Stimulated activated CD4-positive, alpha-beta T cell treated with anti-CD3 and anti-CD28 coated beads, Interleukin-15, amount 100 ng/mL, for 48 hours (primary cell): ENCODE results near the gene NCKAP5.

ENCODE experiments used
- DNase-seq, 2 donors: peaks; one replicate each; pipeline ENCODE4 v3.0.0-alpha.2; 2020; ENCODE audit warnings: low read depth in 2 of 2

Gene NCKAP5

DNA sequence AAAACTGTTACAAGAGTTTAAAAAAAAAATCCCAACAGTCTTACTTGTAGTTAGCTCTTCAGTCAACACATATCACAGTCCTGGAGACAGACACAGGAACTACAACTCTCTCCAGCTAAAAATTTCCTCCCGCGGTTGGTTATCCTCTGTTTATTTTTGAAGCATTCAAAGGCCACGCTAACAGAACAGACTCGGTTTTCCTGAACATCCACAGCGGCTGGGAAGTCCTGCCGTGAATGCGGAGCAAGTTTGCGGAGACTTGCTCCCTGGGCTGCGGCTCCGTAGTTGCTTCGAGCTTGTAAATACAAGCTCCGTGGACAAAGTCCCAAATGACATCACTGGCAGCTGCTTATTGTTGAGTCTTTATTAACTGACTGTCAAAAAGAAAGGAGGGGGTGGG, at the start of gene NCKAP5:
NCKAP5 (minus strand) TSS at position 292 of the 400 bp plus-strand sequence. CDS start 50,937 bp downstream, outside the sequence.
- DNase-seq = no peak

DNA sequence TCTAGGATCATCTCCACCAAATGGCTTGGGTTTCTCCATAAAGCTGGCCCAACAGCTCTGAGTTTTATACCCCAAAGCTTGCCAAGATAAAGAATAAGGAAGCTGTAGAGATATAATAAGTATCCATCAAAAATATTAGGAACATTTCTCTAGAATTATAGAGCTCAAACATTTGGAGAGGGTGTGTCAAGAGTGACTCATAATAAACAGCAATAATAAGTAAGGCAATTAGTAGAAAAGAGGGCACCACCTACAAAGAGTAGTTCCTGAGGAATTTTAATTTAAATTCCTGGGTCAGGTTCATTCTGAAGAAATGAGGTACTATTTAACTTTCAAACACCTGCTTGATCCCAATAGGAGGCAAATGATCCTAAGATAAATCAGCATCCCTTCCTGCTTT, 41.4 kb upstream of the NCKAP5 start:
- no peak for DNase-seq

DNA sequence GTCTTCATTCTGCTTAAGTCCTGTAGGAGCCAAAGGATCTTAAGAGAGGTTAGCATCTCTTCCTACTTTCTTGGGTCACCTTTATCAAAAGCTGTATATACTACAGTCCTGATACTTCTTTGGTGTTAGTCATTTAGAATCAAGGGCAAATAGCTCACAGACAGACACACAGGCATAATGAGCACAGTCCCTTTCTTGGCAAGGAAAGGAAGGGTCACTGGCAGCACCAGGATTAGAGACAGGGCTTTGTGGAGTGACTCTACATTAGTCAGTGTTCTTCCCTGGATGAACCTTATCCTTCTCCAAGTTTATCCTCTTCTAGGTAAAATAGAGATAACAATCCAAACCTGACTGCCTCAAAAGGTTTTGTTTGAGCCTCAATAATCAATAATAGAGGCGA, 40.0 kb upstream of the NCKAP5 start:
- no peak for DNase-seq

DNA sequence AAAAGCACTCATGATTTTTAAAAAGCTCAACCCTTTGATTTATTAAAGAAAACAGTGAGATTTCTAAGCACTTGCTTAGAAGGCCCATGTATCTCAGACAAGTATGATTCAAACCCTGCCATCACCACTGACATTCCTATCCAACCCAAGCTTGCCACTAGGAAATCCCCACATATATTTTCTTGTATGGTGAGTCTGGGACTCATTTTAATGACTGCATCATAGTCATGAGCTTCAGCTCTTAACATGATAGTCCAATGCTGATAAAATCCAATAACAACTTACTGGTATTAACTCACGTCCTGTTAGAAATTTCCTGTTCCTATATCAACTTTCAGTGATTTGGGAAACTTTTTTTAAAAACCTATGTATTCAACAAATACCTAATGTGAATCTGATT, 39.4 kb upstream of the NCKAP5 start:
- DNase-seq = no peak

DNA sequence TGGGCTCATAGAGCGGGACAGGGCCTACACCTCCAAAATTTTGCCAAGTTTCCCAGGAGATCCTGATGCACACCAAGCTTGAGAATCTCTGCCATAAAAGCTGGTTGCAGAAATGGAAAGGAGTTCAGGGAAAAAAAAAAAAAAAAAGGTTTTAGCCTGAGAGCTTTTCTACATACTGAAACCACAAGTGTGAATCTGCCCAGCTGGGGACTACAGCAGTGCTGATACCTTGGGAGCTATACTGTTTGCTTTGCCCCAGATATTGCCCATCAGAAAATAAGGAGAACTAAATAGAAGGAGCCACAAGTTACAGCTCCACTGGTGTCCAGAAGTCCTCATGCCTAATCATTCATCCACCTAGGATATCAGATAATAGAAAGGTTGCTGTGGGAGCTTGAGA, 38.4 kb upstream of the NCKAP5 start:
- DNase-seq = no peak

DNA sequence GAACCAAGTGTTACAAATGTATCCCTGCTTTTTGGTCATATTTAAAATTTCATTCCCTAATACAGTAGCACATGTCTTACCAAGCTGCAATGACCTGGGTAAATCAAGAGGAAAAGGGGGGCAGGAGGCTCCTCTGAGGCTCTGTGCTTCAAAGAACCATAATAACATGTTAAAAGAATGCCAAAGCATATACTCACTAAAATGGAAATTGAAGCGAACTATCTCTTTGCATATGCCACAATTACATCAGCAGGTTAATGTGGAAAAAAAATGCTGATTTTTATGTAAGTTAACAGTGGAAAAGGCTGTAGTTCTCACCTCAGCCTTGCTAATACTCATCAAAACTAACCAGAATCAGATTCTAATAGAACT, 37.5 kb upstream of the NCKAP5 start:
- DNase-seq = no peak

DNA sequence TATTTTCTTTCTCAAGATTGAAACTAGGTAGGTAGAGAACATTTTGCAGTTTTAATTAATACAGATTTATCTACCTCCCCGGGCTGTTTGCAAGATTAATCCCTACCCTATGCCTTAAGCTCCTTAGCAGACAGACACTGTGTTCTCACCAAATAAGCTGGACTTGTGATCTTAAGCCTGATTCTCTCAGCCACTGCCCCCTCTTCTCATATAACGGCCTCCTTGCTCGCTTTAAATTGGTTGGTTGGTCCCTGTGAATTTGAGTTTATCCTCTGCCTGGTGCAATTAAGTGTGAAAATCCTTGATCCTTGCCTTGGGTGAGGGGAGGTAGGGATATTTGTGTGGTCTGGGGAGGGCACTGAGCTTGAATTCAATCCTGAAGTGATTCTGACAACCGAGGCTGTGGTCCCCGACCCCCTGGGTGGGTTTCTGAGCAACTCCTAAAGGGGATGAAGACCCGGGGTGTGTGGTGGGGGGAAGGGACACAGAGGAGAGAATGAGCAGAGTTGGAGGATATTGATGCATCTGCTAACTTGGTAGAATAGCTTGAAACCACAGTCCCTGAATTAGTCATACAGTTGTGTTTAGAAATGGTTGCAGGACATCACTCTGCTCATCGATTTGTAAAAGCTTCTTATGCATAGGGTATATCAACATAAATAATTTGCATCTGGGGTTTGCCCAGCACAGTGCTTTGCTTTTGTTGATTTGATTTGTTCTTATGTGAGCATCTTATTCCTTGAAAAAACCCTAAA, 36.9 kb upstream of the NCKAP5 start:
- no peak for DNase-seq

DNA sequence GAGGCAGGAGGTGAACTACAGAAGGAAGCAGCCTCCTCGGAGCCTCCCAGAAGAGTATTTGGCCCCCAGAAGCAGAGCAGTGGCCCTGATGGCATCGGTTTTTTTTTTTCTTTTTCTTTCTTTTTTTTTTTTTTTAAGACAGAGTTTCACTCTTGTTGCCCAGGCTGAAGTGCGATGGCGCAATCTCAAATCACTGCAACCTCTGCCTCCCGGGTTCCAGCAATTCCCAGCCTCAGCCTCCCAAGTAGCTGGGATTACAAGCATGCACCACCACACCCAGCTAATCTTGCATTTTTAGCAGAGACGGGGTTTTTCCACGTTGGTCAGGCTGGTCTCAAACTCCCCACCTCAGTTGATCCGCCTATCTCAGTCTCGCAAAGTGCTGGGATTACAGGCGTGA, 34.8 kb upstream of the NCKAP5 start:
- DNase-seq = no peak

DNA sequence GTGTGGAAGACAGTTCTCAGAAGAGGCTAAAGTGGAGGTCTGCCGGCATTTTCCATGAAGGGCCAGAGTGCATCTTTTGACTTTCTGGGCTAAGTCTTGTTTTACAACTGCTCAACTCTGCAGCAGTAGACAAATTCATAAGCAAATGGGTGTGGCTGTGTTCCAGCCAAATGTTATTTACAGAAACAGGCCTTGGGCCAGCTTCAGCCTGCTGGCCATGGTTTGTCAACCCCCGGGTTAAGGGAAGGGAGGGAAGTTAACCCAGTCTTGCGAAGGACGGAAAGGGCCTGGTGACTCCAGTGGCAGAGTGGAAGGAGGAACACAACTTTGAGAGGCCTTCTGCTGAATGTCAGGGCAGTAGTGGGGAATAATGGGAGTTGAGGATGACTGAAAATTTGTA, 34.3 kb upstream of the NCKAP5 start:
- no peak for DNase-seq

DNA sequence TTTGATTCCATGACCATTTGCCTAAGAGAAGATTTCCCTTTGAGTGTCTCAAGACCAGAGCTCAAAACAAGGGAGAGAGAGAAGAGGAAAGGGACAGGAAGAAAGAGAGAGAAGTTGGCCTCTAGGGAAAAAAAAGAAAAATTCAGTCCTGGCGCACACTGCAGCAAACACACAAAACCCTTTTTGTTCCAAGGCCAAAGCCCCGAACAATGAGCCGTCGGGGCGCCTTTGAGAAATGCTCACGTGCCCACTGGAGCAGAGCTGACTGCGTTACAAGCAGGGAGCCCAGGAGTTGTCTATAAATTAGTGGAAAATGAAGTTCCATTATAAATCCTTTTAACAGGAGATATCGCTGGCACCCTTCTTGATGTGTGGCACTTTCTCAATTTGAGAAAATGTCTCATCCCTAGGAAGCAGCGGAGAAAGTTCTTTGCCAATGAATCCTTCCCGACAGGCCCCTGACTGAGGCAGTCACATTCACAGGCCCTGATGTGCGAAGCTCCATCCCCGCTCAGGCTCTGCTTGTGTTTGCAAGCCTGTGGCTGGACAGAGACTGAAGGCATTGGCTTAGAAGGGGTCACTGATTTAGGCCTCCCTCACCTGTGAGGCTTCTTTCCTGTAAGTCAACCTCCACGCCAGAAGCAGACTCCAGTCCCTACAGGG, 32.1 kb upstream of the NCKAP5 start:
- no peak for DNase-seq

DNA sequence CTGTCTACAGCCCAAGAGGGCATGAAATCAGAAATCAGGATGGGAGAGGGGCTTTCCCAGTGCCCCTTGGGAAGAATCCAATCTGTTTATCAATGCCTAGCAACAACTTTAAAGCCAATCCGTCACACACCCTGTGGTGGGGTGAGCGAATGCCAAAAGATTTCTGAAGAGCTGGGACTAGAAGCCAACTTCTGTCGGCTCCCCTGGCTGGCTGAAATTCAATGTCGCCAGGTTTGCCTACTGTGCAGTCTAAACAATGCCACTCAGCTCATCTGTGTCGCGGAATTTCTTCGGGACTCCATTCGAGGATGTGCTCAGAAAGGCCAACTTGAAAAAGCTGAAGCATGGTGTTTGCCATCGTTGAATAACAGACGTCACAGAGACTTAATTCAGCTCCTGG, 31.5 kb upstream of the NCKAP5 start:
- DNase-seq = no peak

DNA sequence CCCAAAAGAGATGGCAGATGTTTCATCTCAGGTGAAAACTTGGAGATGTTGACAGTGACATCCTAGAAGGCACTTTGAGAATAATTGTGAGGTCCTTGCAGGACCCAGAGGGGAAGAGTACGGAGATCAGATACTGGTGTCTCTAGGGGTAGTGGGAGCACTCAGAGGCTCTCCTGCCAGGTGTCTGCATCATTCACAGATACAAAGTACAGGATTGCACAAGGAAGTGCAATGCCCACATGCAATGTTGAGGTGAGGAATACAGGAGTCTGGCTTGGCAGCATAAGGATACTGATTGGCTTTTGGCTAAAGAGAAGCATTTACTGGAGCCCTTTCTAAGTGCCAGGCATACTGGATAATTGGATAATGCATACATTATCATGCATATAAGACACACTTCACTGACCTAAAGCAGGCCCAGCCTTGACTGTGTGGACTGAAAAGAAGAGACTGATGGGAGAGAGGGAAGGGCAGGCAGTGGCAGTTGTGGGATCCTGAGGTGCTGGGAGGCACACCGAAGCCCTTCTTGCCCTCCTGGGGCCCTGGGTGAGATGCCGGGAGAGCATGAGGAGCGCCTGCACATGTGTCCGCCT, 31.0 kb upstream of the NCKAP5 start:
- DNase-seq = no peak

DNA sequence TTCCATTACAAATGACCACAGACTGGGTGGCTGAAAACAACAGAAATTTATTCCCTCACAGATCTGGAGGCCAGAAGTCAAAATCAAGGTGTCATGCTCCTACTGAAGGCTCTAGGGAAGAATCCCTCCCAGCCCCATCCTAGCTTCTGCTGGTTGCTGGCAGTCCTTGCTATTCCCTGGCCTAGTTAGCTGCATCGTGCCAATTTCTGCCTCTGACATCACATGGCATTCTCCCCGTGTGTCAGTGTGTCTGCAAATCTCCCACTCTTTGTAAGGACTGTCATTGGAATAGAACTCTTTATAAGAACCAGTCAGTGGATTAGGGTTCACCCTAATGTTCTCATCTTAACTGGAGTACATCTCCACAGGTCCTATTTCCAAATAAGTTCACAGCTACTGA, 30.5 kb upstream of the NCKAP5 start:
- no peak for DNase-seq

DNA sequence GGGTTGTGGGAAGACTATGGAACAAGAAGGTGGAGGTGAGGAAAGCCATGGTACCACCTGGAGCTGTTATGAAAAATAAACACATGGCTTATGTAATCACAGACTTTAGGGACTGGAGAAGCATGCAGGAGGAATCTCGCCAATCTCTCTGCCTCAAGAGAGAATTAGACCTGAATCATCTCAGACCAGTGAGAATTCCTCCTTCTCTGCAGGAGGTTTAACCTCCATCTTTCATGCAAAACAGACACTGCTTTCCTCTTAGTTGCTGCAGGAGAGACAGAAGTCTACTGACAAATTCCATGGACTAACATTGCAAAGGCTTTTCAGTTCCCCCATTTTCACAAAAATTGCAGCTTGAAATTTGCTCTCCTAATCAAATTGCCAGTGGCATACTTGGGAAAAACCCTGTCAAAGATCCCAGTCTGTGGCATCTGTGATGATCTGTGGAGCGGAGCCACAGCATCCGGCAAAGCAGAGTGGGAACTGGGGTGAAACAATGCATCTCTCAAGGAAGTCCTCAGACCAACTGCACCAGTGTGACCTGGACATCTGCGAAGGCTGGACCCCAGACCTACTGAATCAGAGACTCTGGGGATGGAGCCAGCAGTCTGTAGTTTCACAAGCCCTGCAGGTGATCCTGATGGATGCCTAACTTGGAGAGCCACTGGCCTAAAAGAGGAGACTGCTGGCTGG, 28.6 kb upstream of the NCKAP5 start:
- DNase-seq = no peak

DNA sequence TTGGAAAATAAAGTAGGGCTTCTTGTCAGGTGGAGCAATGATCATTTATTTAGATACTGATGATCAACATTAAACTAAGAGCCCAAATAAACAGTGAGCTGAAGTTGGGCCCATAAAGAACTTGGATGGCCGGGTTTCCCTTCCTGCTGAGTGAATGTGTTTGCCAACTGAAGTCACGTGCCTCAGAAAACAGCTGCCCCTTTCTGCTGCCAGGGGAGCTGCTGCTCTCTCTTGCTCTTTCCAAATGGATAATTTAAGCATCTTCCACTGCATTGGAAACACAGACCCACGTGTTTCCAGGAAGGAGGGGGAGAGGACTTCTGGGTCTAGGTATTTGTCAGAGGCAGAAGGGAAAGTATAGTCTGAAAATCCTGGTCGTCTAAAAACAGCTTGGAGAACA, 22.9 kb upstream of the NCKAP5 start:
- no peak for DNase-seq

DNA sequence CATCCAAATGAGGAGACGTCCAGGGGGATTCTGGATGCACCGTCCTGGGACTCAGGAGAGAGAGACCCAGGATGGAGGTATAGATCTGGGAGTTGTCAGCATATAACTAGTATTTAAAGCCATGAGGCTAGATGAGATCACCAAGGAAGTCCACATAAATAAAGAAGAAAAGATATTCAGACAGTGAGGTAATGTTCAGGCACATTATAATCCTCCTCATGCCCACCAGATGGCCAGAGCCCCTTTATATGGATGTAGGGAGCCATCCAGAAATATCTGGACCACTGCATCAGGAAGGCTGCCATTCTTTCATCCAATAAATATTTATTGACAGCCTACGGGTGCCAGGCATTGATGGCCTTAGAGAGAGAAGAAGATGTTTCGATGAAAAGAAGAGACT, 21.2 kb upstream of the NCKAP5 start:
- no peak for DNase-seq

DNA sequence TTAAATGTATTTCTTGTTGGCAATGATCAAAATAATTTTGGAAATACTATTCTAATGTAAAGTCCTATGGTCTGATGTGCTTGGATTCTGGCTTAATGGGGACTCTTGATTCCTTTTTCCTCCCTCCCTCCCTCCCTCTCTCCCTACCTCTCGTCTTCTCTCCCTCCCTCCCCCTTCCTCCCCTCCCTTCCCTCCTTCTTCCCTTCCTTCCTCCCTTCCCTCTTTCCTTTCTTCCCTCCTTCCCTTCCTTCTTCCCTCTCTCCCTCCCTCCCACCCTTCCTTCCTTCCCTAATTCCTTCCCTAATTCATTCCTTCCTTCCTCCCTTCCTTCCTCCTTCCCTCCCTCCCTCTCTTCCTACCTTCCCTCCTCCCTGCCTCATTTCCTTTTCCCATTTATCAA, 19.9 kb upstream of the NCKAP5 start:
- DNase-seq = no peak

DNA sequence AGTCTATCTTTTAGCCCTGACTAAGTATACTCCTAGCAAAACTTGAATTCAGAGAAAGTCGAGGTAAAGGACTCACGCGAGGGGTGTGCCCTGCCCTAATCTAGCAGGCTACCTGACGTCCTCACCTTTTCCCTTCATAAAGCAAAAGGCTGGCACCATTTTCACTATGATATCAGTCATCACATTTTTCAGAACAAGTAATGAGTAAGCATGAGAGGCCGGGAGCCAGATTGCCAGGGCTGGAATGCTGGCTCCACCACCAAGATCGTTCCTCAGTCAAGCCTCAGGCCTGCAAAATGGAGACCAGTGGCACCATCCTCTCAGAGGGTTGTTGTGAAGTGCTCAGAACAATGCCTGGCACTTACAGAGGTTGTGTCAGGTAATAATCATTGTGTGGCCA, 18.7 kb upstream of the NCKAP5 start:
- DNase-seq = no peak

DNA sequence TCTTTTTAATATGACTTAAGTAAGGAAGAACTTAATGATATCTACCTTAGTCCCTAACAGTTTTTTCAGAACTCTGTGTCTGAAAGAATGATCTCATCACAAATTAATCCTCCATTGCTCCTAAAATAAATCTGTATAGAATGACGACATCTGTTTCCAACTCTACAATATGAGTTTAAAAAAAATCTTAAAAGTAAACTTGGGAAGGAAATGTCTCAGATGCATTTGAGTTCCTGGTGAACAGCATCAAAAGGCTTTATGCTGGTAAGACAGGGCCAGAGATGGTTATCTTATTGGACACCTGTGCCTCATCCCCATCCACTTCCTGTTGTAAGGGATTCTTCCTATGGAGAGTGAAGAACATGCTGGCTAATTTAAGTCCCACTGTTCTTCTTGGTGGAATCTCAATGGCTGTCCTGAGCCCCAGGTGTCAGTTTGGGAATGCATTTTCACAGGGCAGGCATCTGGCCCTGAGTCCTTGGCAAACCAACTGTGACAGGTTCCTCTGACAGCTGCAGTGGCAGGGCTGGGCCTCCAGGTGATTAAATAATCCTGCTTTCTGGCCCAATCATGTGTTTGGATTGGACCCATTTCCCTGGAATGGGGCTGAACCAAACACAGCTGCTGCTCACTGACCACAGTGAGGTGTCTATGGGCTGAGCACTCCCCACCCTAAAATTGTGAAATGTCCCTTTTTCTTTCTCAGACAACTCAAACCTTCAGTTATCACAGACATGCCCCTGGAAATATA, 12.9 kb upstream of the NCKAP5 start:
- no peak for DNase-seq

DNA sequence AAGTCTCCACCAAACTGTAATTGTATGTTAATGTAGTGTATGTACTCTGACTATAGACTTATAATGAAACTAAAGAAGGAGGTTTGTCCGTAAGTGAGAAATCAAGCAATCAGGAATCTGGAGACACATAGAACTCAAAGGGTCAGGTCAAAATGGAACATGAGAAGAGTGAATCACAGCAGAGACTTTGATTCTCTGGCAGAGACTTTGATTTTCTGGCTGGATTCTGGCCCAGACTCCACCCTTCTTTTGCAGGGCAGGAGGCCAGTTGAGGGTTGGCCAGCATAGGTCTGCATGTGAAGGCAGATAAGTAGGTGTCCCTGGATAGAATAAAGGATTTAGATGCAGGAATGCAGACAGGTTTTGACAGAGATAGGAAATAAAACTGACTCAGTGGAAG, 11.0 kb upstream of the NCKAP5 start:
- no peak for DNase-seq

DNA sequence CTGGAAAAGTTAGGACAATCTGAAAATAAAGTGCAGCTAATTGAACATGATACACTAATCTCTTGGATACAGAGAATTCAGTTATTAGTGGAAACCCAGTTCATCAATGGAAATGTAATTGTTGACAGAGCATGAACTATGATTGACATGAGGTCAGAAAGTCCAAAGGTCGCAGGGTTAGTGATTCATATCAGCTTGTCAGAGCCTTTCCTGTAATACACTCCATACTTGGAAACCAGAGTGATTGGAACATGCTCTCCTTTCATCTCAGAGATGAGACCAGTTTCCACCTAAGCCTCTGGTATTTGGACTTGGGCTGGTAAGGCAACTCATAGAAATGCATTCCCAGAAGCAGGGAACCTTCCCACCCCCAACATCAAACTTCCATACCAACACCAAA, 8.5 kb upstream of the NCKAP5 start:
- DNase-seq = no peak

DNA sequence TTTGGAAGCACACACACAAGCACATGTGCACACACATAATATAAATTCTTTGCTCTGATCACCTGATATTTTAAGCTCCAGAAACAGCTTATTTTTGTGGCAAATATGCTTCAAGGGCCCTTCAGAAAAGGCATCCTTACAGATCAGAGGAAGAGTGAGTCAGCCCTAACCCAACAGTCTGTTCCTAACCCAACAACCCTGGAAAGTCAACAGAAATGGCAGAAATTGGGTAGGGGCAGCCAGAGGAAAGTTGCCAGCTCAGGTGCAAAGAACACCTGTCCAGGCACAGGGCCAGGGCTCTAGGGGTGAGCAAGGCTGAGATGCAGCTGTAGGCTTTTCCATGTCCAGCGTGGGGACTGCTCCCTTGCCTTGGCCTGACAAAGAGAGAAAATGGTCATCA, 6.4 kb upstream of the NCKAP5 start:
- DNase-seq = no peak
